GM19035 (cell line): Measurements from ENCODE around the gene CLPSL2.
A peak's percentile ranks its signal among the peaks of the same experiment; 100 is the strongest.
"Not testable (repeated sequence)": the region's sequence is repeated elsewhere in the genome, so short reads cannot be mapped to it uniquely, and the experiment has no call there.

Experiments used
- ATAC-seq: cut with Tn5 transposase; IDR thresholded peaks from one replicate; pipeline ENCODE4 v1.9.1; 2021; ENCODE audit not compliant: unreplicated experiment

The CLPSL2 gene

GRCh38 chr6:35776364-35777215 is at the start of gene CLPSL2:
Gene CLPSL2, plus strand, starts transcription at chr6:35776598. Its CDS starts 21 bp downstream, at chr6:35776619.
- ATAC-seq, result no peak

DNA sequence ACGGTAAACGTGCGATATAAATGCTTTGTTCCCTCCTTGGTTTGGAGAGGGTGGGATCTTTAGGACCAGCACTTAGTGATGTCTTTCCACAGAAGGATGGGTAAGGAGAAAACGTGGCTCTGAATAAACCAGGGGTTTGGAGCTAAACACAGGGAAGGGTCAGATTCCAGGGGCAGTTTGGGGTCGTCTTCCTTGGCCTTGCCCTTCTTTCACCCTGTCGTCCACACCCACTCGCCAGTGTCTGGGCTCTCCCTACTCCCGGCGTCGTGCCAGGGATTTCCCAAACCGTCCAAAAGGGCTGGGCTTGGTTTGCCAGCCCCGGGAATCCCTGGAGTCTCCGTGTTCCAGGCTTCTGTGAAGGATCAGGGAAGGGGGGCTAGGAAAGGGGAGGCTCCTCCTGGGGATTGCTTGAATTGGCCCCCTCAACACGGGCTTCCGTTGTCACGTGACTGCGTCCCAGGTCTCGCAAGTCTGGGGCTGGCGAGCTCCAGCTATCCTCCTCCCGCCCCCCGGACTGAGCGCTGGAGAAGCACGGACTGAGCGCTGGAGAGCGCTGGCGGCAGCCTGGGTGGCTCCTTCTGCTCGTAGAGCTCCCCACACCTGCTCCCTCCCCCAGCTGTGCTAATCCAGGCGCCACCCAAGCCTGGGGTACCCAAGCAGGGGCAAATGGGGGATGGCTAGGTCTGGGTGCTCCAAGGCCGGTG is 49.0 kb upstream of the CLPSL2 start:
- peak; percentile 15 for ATAC-seq

DNA sequence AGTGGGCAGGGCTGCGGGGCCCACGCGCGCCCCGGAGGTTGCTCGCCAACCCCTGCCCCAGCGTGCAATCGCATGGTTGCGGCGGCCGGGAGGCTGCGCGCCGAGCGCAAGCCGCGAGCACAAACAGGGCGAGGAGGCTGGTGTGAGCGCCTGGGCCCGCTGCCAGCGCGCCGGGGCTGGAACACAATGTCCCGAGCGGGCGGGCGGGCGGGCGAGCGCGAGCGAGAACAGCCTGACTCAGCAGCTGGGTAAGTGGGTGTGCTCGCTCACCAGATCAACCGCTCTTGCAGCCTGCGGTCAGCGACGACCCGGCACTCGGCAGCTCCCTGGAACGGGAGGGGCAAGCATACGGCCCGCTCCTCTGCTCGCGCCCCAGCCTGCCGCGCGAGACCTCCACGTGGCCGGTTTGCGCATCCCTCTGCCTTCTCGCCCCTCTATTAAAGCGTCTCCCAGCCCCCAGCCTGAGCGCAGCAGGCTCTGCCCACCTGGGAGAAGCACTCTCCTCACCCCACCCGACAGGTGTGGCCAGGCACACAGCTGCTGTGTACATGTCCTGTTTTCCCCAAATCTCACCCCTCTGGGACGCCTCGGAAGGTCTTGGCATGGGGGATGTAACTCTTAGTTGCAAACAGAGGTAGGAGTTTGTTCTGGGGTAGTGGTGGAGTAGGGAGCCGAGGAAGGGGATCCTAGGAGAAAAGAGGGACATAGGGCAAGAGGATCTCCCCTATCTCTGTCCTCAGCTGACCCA is 48.3 kb upstream of the CLPSL2 start:
- ATAC-seq, result peak; percentile 47

DNA sequence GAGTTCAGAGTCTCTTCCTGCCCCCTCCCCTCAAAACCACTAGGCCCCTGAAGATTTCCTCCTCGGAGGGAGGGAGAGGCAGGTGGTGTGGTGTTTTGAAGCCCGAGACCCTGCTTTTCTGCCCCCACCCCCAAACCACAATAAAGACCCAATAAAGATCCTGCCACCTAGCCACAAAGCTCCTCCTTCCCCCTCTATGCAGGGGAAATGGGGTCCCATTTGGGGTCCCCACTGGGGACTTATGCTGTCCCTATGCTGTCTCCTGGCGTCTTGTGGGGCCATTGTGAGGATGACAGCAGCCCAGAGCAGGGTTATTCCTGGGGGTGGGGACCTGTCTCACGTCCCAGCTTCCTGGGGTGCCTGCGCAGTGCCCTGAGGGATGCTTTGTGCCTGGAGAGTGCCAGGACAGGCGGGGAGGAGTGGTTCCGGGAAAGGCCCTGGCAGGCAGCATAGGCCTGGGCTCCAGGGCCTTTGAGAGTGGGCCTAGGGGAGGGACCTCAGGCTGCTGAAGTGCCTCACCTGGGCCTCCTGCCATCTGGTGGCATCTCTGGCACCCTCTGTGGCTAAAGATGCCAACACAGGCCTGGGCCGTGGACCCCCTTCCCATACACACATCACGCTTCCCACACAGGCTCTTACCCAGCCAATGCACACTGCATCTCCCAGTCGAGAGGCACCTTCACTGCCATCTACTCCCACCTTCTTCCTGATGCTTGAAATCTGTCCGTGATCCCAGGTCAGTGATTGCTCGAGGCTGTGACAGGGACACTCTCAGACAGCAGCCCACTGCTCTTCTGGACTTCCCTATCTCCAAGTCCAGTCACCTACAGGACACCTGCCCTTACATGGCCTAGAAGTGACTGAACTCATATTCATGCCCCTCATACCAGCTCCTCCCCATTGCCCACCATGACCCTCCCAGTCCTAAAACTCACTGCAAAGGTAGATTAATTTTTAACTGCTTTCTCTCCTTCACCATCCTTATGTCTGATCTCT is 47.4 kb upstream of the CLPSL2 start:
- ATAC-seq, result no peak

- ATAC-seq, result no peak
Measured at GRCh38 chr6:35729722-35730121, 46.7 kb upstream of the CLPSL2 start.

DNA sequence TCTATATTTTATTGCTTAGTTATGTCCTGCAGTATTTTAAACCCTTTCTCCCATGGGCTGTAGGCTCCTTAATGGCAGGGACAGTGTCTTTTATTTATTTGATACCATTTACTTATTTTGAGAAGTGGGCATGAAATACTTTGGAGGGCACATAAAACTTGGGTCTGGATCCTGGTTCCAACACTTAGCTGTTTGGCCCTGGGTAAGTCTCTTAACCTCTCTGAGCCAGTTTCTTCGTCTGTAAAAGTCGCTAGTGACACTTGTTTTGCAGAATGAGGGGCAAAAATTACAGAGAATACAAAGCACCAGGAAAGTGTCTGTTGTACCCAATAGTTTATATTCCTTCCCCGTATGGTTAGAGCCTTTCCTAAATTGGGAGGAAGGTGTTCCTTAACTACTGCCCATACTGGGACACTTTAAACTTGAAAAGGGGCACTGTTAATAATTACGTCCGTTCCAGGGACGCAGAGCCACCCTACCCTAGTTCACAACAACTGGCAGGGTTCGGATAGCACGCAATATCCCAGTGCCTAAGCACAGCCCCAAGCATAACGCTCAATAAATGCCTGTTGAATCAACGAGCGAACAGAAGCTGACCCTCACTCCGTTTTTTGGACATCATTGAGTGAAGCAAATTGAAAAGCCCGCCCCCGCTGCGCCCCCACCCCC is 45.5 kb upstream of the CLPSL2 start:
- no peak for ATAC-seq

DNA sequence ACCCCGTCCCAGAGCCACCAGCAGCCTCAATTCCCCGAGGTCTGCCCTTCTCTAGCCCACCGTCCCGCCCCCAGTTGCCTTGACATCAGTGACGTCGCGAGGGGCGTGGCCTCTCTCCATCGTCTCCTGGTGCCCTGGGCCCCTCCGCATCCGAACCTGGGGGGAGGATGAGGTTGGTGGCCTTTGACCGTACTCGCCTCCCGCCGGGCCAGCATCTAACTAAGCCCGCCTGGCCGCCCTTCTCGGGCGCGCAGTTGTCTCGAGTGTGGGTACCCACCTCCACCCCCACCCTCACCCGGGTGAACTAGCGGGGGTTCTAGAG is 45.0 kb upstream of the CLPSL2 start:
- ATAC-seq, result peak; percentile 54

GRCh38 chr6:35731736-35732532 is 44.5 kb upstream of the CLPSL2 start:
- ATAC-seq, result peak; percentile 51

DNA sequence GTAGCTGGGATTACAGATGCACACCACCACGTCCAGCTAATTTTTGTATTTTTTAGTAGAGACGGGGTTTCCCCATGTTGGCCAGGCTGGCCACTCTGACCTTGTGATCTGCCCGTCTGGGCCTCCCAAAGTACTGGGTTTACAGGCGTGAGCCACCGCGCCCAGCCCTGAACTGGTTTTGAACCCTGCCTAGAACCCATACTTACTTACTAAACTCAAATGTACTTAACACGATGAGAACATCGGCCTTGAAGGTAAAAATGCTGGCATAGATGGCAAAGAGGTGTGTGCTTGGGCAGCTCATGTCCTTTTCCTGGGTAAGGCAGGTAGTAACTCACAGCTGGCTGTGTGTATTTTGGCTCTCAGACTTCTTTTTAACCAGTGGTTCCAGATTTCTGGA is 42.8 kb upstream of the CLPSL2 start:
- ATAC-seq, result no peak

DNA sequence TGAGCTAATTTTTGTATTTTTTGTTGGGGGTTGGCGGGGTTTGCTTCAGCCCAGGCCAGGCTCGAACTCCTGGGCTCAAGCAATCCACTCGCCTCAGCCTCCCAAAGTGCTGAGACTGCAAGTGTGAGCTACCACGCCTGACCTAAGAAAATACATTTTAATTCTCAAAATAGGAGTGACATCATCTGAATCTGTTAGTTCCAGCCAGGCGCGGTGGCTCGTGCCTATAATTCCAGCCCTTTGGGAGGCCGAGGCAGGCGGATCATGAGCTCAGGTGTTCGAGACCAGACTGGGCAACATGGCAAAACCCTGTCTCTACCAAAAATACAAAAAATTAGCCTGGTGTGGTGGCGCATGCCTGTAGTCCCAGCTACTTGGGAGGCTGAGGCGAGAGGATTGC is 42.1 kb upstream of the CLPSL2 start:
- ATAC-seq, result not testable (repeated sequence)

- no peak for ATAC-seq
Measured at GRCh38 chr6:35735452-35735851, 40.9 kb upstream of the CLPSL2 start.

DNA sequence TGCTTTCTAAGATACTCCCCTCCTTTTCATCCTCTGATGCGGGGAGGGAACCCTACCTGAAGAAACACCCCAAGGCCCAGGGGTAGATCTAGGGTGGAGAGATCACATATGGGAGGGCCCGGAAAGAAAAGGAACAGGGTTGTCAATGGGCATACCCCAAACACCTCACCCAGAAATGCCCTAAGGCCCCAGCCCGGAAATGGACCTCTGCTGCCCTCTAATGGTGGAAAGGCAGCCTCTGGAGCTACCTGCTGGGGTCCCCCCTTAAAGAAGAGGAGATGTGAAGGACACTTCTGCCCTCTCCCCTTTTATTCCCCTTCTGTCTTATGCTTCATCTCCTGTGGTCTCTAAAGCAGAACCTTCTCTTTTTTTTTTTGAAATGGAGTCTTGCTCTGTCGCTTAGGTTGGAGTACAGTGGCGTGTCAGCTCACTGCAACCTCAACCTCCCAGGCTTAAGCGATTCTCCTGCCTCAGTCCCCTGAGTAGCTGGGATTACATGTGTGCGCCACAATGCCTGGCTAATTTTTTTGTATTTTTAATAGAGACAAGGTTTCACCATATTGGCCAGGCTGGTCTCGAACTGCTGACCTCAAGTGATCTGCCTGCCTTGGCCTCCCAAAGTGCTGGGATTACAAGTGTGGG is 40.0 kb upstream of the CLPSL2 start:
- ATAC-seq, result no peak

DNA sequence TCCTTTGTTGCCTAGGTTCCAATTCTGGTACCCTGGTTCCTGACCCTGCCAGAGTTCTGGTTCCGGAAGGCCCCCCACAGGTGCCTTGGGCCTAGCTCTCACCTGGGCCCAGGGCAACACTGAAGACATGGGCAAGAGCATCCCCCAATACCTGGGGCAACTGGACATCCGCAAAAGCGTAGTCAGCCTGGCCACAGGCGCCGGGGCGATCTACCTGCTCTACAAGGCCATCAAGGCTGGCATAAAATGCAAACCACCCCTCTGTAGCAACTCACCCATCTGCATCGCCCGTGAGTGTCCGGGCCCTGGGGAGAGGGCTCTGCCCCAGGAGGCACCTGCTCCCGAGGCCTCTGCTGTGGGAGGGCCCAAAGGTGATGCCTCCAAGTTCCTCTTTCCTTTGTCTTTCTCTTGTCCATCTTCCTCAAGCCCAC is 39.4 kb upstream of the CLPSL2 start, which contains the start of gene ARMC12:
ARMC12 (plus strand) TSS at position 51 of the 431 bp plus-strand sequence; CDS start at position 128, 77 bp downstream.
- no peak for ATAC-seq

DNA sequence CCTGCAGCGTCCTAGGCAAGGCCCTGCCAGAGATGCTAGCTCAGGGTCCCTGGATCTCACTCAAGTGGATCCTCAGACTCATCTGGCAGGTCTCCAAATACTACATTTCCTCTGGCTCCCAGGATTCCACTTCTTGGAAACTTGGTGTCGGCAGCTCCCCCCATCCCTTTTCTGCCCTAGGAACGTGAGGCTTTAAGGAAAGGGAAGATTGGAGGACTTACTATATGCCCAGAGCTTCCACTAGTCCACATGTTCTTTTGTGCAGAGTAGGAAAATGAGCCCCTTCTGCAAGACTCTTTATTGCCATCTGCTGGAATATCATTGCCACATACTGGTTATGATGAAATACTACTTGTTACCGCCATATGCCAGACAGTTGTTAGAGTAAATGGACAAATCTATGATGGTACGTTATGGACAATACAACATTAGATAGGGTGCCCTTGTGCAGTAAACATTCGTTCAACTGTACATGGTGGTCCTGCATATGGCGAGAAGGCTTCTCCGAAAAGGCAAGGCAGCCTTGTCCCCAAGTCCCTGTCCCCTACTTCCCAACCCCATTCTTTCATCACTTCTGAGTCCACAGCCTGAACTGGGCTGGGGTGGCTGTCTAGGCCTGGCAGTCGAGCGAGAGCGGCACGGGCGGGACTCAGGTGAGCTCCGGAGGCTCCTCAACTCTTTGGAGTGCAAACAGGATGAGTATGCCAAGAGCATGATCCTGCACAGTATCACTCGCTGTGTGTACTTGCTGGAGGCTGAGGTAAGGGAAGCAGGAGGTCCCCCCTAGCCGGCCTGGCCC is 38.8 kb upstream of the CLPSL2 start:
- no peak for ATAC-seq

- no peak for ATAC-seq
Measured at GRCh38 chr6:35739645-35740524, 36.5 kb upstream of the CLPSL2 start.

- no peak for ATAC-seq
Measured at GRCh38 chr6:35742842-35743241, 33.6 kb upstream of the CLPSL2 start.

DNA sequence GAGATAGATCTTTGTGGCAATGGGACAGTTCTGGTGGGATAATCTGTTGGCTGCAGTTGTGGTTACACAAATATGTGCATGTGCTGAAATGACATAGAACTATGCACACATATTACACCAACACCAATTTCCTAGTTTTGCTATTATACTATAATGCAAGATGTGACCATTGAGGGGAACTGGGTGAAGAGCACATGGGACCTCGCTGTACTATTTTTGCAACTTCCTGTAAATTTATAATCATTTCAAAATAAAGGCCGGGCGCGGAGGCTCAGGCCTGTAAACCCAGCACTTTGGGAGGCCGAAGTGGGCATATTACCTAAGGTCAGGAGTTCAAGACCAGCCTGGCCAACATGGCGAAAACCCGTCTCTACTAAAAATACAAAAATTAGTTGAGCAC is 30.9 kb upstream of the CLPSL2 start:
- ATAC-seq, result no peak
